Caco-2 (cell line): ENCODE results near the gene ANK3. TPM values are rescaled to one million over a fixed set of nuclear protein-coding genes. Genes with fewer than 3 reads are reported as not detected.
A peak's percentile ranks its signal among the peaks of the same experiment; 100 is the strongest.

Source experiments
- BruUV-seq: library from RNA; stranded (reverse); fragments of 400-500 nt; replicated peaks from 2 replicates; lab custom pipeline; 2021; lab: Mats Ljungman, UMichigan
- CTCF ChIA-PET: fragments of 300-600 bp; sonication (Branson Sonifier 250); formaldehyde crosslinking; loops from one replicate; lab custom pipeline; 2022; ENCODE audit warnings: antibody characterized with exemption; lab: Charles Lee
- POLR2A ChIA-PET: fragments of 300-600 bp; sonication (Branson Sonifier 250); formaldehyde crosslinking; loops from one replicate; lab custom pipeline; 2022; ENCODE audit warnings: antibody characterized with exemption; lab: Charles Lee
- DNase-seq, 2 experiments: peaks; one replicate each; pipeline versions ENCODE4 v3.0.0 to v3.0.0-alpha.2; 2020 to 2022
- H3K27me3 ChIP-seq: replicated peaks from 2 replicates; pipeline ENCODE4 v1.6.0; 2011; ENCODE audit warnings: low read length; ENCODE audit not compliant: control insufficient read depth, insufficient read depth
- H3K36me3 ChIP-seq: 2 replicates; pipeline ENCODE4 v1.5.1; 2011; ENCODE audit warnings: low read length; ENCODE audit not compliant: control insufficient read depth, insufficient read depth
- H3K4me1 ChIP-seq: fragments of 250-450 bp; sonication (Bioruptor Pico); 2 replicates; pipeline ENCODE4 v1.5.1; 2020; ENCODE audit warnings: mild to moderate bottlenecking
- H3K4me3 ChIP-seq: 2 replicates; pipeline ENCODE4 v1.5.1; 2011; ENCODE audit warnings: low read depth, mild to moderate bottlenecking, control low read depth, low read length
- H3K9me3 ChIP-seq: fragments of 250-450 bp; sonication (Bioruptor Pico); 2 replicates; pipeline ENCODE4 v1.5.1; 2020; ENCODE audit warnings: mild to moderate bottlenecking, moderate library complexity
- H3K27ac Mint-ChIP-seq: one replicate; pipeline ENCODE4 v1.8.0; 2022; ENCODE audit warnings: mixed read lengths; ENCODE audit not compliant: unreplicated experiment
- H3K27me3 Mint-ChIP-seq: one replicate; pipeline ENCODE4 v1.8.0; 2022; ENCODE audit warnings: mixed read lengths; ENCODE audit not compliant: insufficient read depth, unreplicated experiment
- H3K36me3 Mint-ChIP-seq: one replicate; pipeline ENCODE4 v1.8.0; 2022; ENCODE audit warnings: mild to moderate bottlenecking, mixed read lengths; ENCODE audit not compliant: insufficient read depth, unreplicated experiment
- H3K4me1 Mint-ChIP-seq: one replicate; pipeline ENCODE4 v1.8.0; 2022; ENCODE audit warnings: low read depth, mixed read lengths; ENCODE audit not compliant: unreplicated experiment
- H3K4me3 Mint-ChIP-seq: one replicate; pipeline ENCODE4 v1.8.0; 2022; ENCODE audit warnings: mild to moderate bottlenecking, moderate library complexity, mixed read lengths; ENCODE audit not compliant: unreplicated experiment
- H3K9me3 Mint-ChIP-seq: one replicate; pipeline ENCODE4 v1.8.0; 2022; ENCODE audit warnings: mixed read lengths; ENCODE audit not compliant: unreplicated experiment
- intact Hi-C: fragments of 100-400 bp; cut with micrococcal nuclease; formaldehyde crosslinking; loops from one replicate; pipeline ENCODE4 v1.10.0; 2022; ENCODE audit not compliant: unreplicated experiment
- total RNA-seq: library from RNA; stranded (reverse); gene quantifications from 2 replicates; pipeline ENCODE4 v1.2.3, GENCODE V29; 2022
- TF ChIP-seq, protein P1 (sequence below), 2 experiments: fragments of 200-600 bp in 1 of 2; IDR thresholded peaks; 1 replicate in 1 of 2; 2 replicates in 1 of 2; pipeline versions ENCODE4 v1.5.1 to v1.8.0; 2011 to 2022; ENCODE audit warnings: antibody characterized with exemption in 1 of 2, control low read depth in 1 of 2, inconsistent platforms in 1 of 2, low read depth in 1 of 2, low read length in 1 of 2, mild to moderate bottlenecking in 1 of 2, moderate library complexity in 1 of 2; ENCODE audit not compliant: insufficient read depth in 1 of 2, severe bottlenecking in 1 of 2, unreplicated experiment in 1 of 2

ANK3 gene
- total RNA-seq, 1 experiment from 2014 or later: 46.7 TPM

DNA sequence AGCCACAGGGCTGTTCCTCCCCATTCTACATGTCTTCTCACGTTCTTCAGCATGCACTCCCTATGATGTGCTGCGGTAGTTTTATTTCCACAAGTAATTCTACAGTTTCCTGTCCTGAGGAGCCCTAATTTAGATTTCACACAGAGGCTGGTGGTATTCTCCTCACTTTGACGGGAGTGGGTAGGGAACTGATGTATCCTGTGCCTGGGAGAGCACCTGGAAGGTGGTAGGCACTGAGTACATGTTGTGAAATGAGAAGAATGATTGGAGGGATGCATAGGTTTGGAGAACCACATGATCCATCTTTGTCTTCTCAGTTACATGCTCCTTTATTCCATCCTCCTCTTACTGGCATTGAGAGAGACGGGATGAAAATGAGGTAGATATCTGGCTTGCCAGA, 365.2 kb downstream of the ANK3 start:
- H3K27me3 ChIP-seq: no peaks in the 10 kb centered on the region
- CTCF ChIA-PET: interaction anchor here (1.4 kb wide), 1 partner anchor 159 kb away, joined by 6 read pairs; no protein-coding TSS in a partner anchor
- Mint-ChIP-seq H3K27me3 (no peaks in the 10 kb centered on the region), H3K4me1 (no peaks in the 10 kb centered on the region), H3K36me3 (no peaks in the 10 kb centered on the region), H3K9me3 (no peaks in the 10 kb centered on the region), H3K27ac (no peak overlapping the region), H3K4me3 (no peak overlapping the region)
- POLR2A ChIA-PET: no interaction called here
- DNase-seq: no peak
- H3K36me3 ChIP-seq: no peaks in the 10 kb centered on the region
- no peak overlapping the region for H3K4me3 ChIP-seq
- H3K4me1 ChIP-seq: no peaks in the 10 kb centered on the region
- TF ChIP-seq, protein P1, sequence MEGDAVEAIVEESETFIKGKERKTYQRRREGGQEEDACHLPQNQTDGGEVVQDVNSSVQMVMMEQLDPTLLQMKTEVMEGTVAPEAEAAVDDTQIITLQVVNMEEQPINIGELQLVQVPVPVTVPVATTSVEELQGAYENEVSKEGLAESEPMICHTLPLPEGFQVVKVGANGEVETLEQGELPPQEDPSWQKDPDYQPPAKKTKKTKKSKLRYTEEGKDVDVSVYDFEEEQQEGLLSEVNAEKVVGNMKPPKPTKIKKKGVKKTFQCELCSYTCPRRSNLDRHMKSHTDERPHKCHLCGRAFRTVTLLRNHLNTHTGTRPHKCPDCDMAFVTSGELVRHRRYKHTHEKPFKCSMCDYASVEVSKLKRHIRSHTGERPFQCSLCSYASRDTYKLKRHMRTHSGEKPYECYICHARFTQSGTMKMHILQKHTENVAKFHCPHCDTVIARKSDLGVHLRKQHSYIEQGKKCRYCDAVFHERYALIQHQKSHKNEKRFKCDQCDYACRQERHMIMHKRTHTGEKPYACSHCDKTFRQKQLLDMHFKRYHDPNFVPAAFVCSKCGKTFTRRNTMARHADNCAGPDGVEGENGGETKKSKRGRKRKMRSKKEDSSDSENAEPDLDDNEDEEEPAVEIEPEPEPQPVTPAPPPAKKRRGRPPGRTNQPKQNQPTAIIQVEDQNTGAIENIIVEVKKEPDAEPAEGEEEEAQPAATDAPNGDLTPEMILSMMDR (IDR thresholded peaks at IDR 0.05; ENCODE audit: insufficient read depth in 1 of 2, low read depth in 1 of 2, low read length in 1 of 2, severe bottlenecking in 1 of 2, unreplicated experiment in 1 of 2): no peak
- no TSS peak for BruUV-seq
- intact Hi-C loops: no loop called here
- no peaks in the 10 kb centered on the region for H3K9me3 ChIP-seq

DNA sequence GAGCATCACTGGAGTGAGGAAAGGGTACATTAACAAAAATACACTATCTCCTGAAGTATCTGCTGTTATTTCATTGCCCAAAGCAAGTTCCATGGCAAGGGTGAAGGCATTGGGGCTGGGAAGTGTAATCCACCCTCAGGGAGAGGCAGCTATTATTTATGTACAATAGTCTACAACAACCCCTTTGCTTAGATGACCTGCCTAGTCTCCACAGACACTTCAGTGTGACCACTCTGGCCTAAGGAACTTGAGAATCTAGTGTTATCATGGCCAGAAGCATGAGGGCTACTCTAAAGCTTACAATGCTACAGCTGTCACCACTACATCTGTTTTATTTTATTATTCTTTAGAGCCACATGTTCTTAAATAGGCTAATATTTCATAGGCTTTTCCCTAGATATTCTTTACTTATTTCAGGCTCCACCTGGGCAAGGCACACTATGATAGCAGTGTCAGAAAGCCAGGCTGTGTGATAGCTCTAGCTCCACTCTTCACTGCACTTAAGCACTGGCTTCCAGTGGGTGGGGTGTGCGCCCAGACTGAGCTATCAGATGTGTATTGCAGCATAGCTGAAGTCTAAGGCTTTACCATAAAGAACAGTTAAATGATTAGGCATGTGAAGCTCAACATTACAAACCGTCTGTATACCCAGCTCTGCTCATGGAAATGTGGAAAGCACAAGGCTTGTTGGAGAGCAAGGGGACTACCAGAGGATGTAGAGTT, 366.4 kb downstream of the ANK3 start:
- no TSS peak for BruUV-seq
- intact Hi-C loops: no loop called here
- ChIA-PET CTCF (interaction anchor here (0.8 to 2.4 kb wide), 3 partner anchors 14 to 158 kb away, joined by 3 to 12 read pairs (median 6); no protein-coding TSS in a partner anchor), POLR2A (no interaction called here)
- Mint-ChIP-seq H3K4me1 (no peaks in the 10 kb centered on the region), H3K4me3 (no peak overlapping the region), H3K27ac (no peak overlapping the region), H3K27me3 (no peaks in the 10 kb centered on the region), H3K36me3 (no peaks in the 10 kb centered on the region), H3K9me3 (no peaks in the 10 kb centered on the region)
- DNase-seq: no peak
- no peak overlapping the region for H3K4me3 ChIP-seq
- no peaks in the 10 kb centered on the region for H3K36me3 ChIP-seq
- no peaks in the 10 kb centered on the region for H3K27me3 ChIP-seq
- TF ChIP-seq, protein P1 (IDR thresholded peaks at IDR 0.05; ENCODE audit: insufficient read depth in 1 of 2, low read depth in 1 of 2, low read length in 1 of 2, severe bottlenecking in 1 of 2, unreplicated experiment in 1 of 2): no peak
- no peaks in the 10 kb centered on the region for H3K4me1 ChIP-seq
- no peaks in the 10 kb centered on the region for H3K9me3 ChIP-seq

DNA sequence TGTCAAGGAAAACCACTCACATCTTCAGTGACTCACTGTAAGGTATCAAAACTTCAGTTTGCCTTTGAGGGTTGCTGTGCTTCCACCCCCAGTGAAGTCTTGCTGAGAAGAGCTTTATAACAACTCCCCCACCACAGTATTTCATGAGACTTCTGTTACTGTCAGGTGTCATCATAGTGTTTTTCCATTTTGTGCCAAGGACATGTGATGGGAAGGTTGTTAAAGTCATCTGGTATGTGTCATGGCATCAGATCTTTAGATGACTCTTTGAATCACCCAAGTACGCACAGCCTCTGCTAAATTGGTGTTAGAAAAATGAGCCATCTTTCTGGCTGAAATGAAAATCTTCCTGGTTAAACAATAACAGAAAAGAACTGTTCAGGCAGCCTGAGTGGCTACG, 368.3 kb downstream of the ANK3 start:
- Mint-ChIP-seq H3K4me1 (no peaks in the 10 kb centered on the region), H3K9me3 (no peaks in the 10 kb centered on the region)
- TF ChIP-seq, protein P1 (IDR thresholded peaks at IDR 0.05; ENCODE audit: insufficient read depth in 1 of 2, low read depth in 1 of 2, low read length in 1 of 2, severe bottlenecking in 1 of 2, unreplicated experiment in 1 of 2): peak in 1 of 2 experiments; percentile 18

More for the DNA sequence above, 368.3 kb downstream of the ANK3 start:
- H3K4me1 ChIP-seq: no peaks in the 10 kb centered on the region
- H3K27me3 ChIP-seq: no peaks in the 10 kb centered on the region
- no peak overlapping the region for H3K4me3 ChIP-seq
- ChIA-PET POLR2A (no interaction called here), CTCF (interaction anchor here (0.6 to 2.4 kb wide), 3 partner anchors 115 to 546 kb away, joined by 3 to 12 read pairs (median 4); no protein-coding TSS in a partner anchor)
- H3K36me3 Mint-ChIP-seq: no peaks in the 10 kb centered on the region
- no peak for DNase-seq
- no peaks in the 10 kb centered on the region for H3K27me3 Mint-ChIP-seq
- no peak overlapping the region for H3K27ac Mint-ChIP-seq
- no peaks in the 10 kb centered on the region for H3K36me3 ChIP-seq
- intact Hi-C loops: no loop called here
- H3K9me3 ChIP-seq: peaks cover 4% of the 10 kb centered on the region; the same call in 1 of the 2 replicates
- no peak overlapping the region for H3K4me3 Mint-ChIP-seq
- BruUV-seq: no TSS peak
